H1 (cell line): ENCODE results near the gene SNX30. TPM values are rescaled to one million over a fixed set of nuclear protein-coding genes. Genes with fewer than 3 reads are reported as not detected.

ENCODE experiments used
- ATF2 ChIP-seq: IDR thresholded peaks from 2 replicates; pipeline ENCODE4 v1.6.1; 2012; ENCODE audit warnings: low read length, inconsistent platforms
- JUND ChIP-seq: IDR thresholded peaks from 2 replicates; pipeline ENCODE4 v1.6.1; 2011; ENCODE audit warnings: mild to moderate bottlenecking, improper control_type of control experiment, low read length
- SP1 ChIP-seq: IDR thresholded peaks from 2 replicates; pipeline ENCODE4 v1.6.1; 2011; ENCODE audit warnings: low read depth, low read length
- ZNF274 ChIP-seq: IDR thresholded peaks from 2 replicates; pipeline ENCODE4 v1.7.0; 2012; ENCODE audit warnings: low read length, borderline replicate concordance; ENCODE audit errors: extremely low read depth
- polyA plus RNA-seq, 7 experiments: library from polyadenylated mRNA; depleted of rRNA in 3 of 7; stranded (reverse) in 5 of 7; unstranded in 2 of 7; fragments of >200 nt in 5 of 7; fragments of 200-250 nt in 2 of 7; gene quantifications; 1 replicate in 5 of 7; 2 replicates in 1 of 7; 4 replicates in 1 of 7; pipeline versions ENCODE4 v1.2.1 to v1.2.3, GENCODE V29; 2011 to 2013; ENCODE audit warnings: missing spikeins in 2 of 7, mixed read lengths in 2 of 7
- total RNA-seq: library from RNA; stranded (reverse); fragmentation: NEBNext Ultra II Directional; extraction: Animal tissue kit (Norgen Biotek cat#: 25700); gene quantifications from 2 replicates; pipeline ENCODE4 v1.2.1, GENCODE V29; 2021
- TF ChIP-seq, protein P1 (sequence below): IDR thresholded peaks from 2 replicates; pipeline ENCODE4 v1.6.1; 2012; ENCODE audit warnings: inconsistent platforms

The SNX30 gene
- total and polyA plus RNA-seq, 2 of the 8 experiments (the other 6 are each of a cell fraction or from before 2014, with no cell fraction given), result 4.0 to 12.2 TPM

DNA sequence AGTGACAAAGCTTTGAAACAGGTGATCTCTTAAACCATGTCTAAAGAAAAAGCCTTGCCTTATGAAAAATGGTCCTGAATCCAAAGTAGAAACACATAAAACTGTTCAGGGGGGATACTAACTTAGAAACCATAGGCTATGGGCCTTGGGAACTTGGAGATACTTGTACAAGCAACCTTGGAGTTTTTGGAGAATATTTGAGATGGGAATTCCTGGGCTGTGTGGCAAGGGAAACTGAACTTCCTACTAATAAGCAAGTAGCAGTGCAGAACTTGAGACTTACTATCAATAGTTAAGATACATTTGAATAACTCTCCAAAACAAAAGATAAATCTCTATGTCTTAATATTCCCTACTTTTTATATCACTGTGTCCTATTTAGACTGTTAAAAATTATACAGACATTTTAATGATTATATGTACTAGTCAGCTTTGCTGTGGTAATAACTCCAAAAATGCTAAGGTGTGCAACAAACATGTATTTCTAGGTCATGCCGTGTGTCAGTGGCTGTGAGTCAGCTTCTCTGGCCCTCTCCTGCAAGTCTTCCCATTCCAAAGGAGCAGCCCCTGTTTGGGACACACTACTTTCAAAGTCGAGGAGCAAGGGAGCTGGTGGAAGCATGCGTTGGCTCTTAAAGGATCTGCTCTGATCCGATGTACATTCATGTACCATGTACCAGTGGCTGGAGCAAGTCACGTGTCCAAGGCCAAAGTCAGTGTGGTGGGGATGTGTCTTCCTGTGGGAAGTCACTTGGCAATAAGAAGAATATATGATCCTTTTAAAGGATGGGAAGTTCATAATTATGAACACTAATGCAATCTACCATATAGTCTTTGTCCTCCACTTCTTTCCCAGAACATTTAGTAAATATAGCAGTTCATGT lies 39.6 kb downstream of the SNX30 start (continued):
- TF ChIP-seq ATF2 (no peak), JUND (no peak), ZNF274 (no peak), SP1 (no peak)
- TF ChIP-seq, protein P1, sequence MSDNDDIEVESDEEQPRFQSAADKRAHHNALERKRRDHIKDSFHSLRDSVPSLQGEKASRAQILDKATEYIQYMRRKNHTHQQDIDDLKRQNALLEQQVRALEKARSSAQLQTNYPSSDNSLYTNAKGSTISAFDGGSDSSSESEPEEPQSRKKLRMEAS, result no peak
